OCI-LY1 (cell line): Measurements from ENCODE around the gene LMX1B.

Experiments used
- H2AFZ ChIP-seq: fragments of 200-600 bp; sonication (generic), shearing (Covaris generic); 2 replicates; pipeline ENCODE4 v1.6.0; 2014; ENCODE audit warnings: antibody characterized with exemption, mild to moderate bottlenecking, low read length
- H3F3A ChIP-seq: fragments of 200-600 bp; sonication (generic), shearing (Covaris generic); 2 replicates; pipeline ENCODE4 v1.6.0; 2014; ENCODE audit warnings: mild to moderate bottlenecking, antibody characterized with exemption, low read length, moderate library complexity; ENCODE audit not compliant: insufficient read depth
- H3K27ac ChIP-seq: fragments of 200-600 bp; sonication (generic); 2 replicates; pipeline ENCODE4 v1.5.1; 2014; ENCODE audit warnings: low read length, mixed run types, mild to moderate bottlenecking, low read depth; ENCODE audit not compliant: poor library complexity, severe bottlenecking
- H3K27me3 ChIP-seq: fragments of 200-600 bp; sonication (generic); 2 replicates; pipeline ENCODE4 v1.6.0; 2014; ENCODE audit warnings: antibody characterized with exemption, mild to moderate bottlenecking, low read length, moderate library complexity; ENCODE audit not compliant: insufficient read depth
- H3K36me3 ChIP-seq: fragments of 200-600 bp; sonication (generic); 2 replicates; pipeline ENCODE4 v1.6.1; 2014; ENCODE audit warnings: mild to moderate bottlenecking, antibody characterized with exemption, low read length, moderate library complexity, mixed read lengths; ENCODE audit not compliant: insufficient read depth
- H3K4me1 ChIP-seq: fragments of 200-600 bp; sonication (generic); 2 replicates; pipeline ENCODE4 v1.5.1; 2014; ENCODE audit warnings: mild to moderate bottlenecking, low read length, moderate library complexity; ENCODE audit not compliant: insufficient read depth, severe bottlenecking
- H3K4me2 ChIP-seq: fragments of 200-600 bp; sonication (generic), shearing (Covaris generic); 2 replicates; pipeline ENCODE4 v1.6.1; 2014; ENCODE audit warnings: low read length
- H3K4me3 ChIP-seq: fragments of 200-600 bp; sonication (generic); 2 replicates; pipeline ENCODE4 v1.5.1; 2014; ENCODE audit warnings: low read length, low read depth, mild to moderate bottlenecking, mixed read lengths; ENCODE audit not compliant: poor library complexity, severe bottlenecking
- H3K79me2 ChIP-seq: fragments of 200-600 bp; shearing (Covaris generic); 2 replicates; pipeline ENCODE4 v1.6.1; 2016; ENCODE audit warnings: mixed run types, low read length, mixed read lengths; ENCODE audit not compliant: insufficient read depth
- H3K9ac ChIP-seq: fragments of 200-600 bp; sonication (generic), shearing (Covaris generic); 2 replicates; pipeline ENCODE4 v1.6.1; 2014; ENCODE audit warnings: mild to moderate bottlenecking, low read length, mixed read lengths
- H3K9me2 ChIP-seq: fragments of 200-600 bp; sonication (generic), shearing (Covaris generic); 2 replicates; pipeline ENCODE4 v1.6.1; 2014; ENCODE audit warnings: low read depth, mild to moderate bottlenecking, low read length, mixed read lengths
- H3K9me3 ChIP-seq: fragments of 200-600 bp; shearing (Covaris generic); 2 replicates; pipeline ENCODE4 v1.6.1; 2014; ENCODE audit warnings: low read length, mixed read lengths
- H4K20me1 ChIP-seq: fragments of 200-600 bp; sonication (generic), shearing (Covaris generic); 2 replicates; pipeline ENCODE4 v1.6.0; 2016; ENCODE audit warnings: mild to moderate bottlenecking, low read length; ENCODE audit not compliant: insufficient read depth
- CTCF ChIP-seq: fragments of 200-600 bp; sonication (generic), shearing (Covaris generic); IDR thresholded peaks from 2 replicates; pipeline ENCODE4 v1.5.1; 2017; ENCODE audit warnings: mild to moderate bottlenecking, antibody characterized with exemption, low read length, moderate library complexity, mixed read lengths
- EZH2 ChIP-seq: fragments of 200-600 bp; sonication (generic), shearing (Covaris generic); IDR thresholded peaks from 2 replicates; pipeline ENCODE4 v1.8.0; 2017; ENCODE audit warnings: borderline replicate concordance, mixed run types, mild to moderate bottlenecking, antibody characterized with exemption, low read length, moderate library complexity, mixed read lengths

Gene LMX1B

GRCh38 chr9:126628146-126628545 lies 14.4 kb downstream of the LMX1B start:
- Histone ChIP-seq H4K20me1 (no peaks in the 10 kb centered on the region), H2AFZ (no peak overlapping the region), H3K27ac (no peak overlapping the region), H3K9me2 (no peaks in the 10 kb centered on the region), H3K36me3 (no peaks in the 10 kb centered on the region), H3K4me3 (no peak overlapping the region), H3K9ac (no peak overlapping the region), H3K4me1 (no peaks in the 10 kb centered on the region), H3K4me2 (no peak overlapping the region), H3K9me3 (no peaks in the 10 kb centered on the region), H3K27me3 (no peaks in the 10 kb centered on the region), H3K79me2 (no peaks in the 10 kb centered on the region), H3F3A (no peaks in the 10 kb centered on the region)
- TF ChIP-seq CTCF (no peak), EZH2 (no peak)

GRCh38 chr9:126628969-126629674 lies 15.4 kb downstream of the LMX1B start:
- TF ChIP-seq EZH2 (no peak), CTCF (no peak)
- no peak overlapping the region for H3K9ac ChIP-seq
- H3K9me3 ChIP-seq = no peaks in the 10 kb centered on the region
- H2AFZ ChIP-seq = no peak overlapping the region
- H3K9me2 ChIP-seq = no peaks in the 10 kb centered on the region
- no peak overlapping the region for H3K27ac ChIP-seq
- H3K4me2 ChIP-seq = no peak overlapping the region
- H4K20me1 ChIP-seq = no peaks in the 10 kb centered on the region
- H3K4me1 ChIP-seq = no peaks in the 10 kb centered on the region
- H3F3A ChIP-seq = no peaks in the 10 kb centered on the region
- H3K4me3 ChIP-seq = no peak overlapping the region
- H3K36me3 ChIP-seq = no peaks in the 10 kb centered on the region
- no peaks in the 10 kb centered on the region for H3K27me3 ChIP-seq
- H3K79me2 ChIP-seq = no peaks in the 10 kb centered on the region

GRCh38 chr9:126630458-126631237 lies 16.9 kb downstream of the LMX1B start:
- TF ChIP-seq EZH2 (no peak), CTCF (no peak)
- H3K4me3 ChIP-seq = no peak overlapping the region
- H3K27ac ChIP-seq = no peak overlapping the region
- H3F3A ChIP-seq = no peaks in the 10 kb centered on the region
- H3K9ac ChIP-seq = no peak overlapping the region
- no peaks in the 10 kb centered on the region for H4K20me1 ChIP-seq
- no peaks in the 10 kb centered on the region for H3K79me2 ChIP-seq
- no peaks in the 10 kb centered on the region for H3K9me2 ChIP-seq
- no peaks in the 10 kb centered on the region for H3K9me3 ChIP-seq
- no peak overlapping the region for H2AFZ ChIP-seq
- no peak overlapping the region for H3K4me2 ChIP-seq
- no peaks in the 10 kb centered on the region for H3K4me1 ChIP-seq
- H3K36me3 ChIP-seq = no peaks in the 10 kb centered on the region
- H3K27me3 ChIP-seq = no peaks in the 10 kb centered on the region
